Lower leg skin (tissue), 4 donors: ENCODE results near the gene FTSJ3. TPM values are rescaled to one million over a fixed set of nuclear protein-coding genes. Genes with fewer than 3 reads are reported as not detected.
"Not testable (repeated sequence)": the region's sequence is repeated elsewhere in the genome, so short reads cannot be mapped to it uniquely, and the experiment has no call there.

Source experiments
- DNase-seq, 2 donors: peaks; one replicate each; pipeline ENCODE4 v3.0.0-alpha.2; 2019; ENCODE audit warnings: low spot score in 2 of 2
- H3K4me3 ChIP-seq: fragments of 200-600 bp; sonication (generic); 2 replicates; pipeline ENCODE4 v1.5.1; 2017; ENCODE audit warnings: mild to moderate bottlenecking, low read depth; ENCODE audit not compliant: poor library complexity, severe bottlenecking
- CTCF ChIP-seq, 3 donors: fragments of 450-650 bp; IDR thresholded peaks; one replicate each; pipeline ENCODE4 v1.5.1; 2016; ENCODE audit warnings: antibody characterized with exemption in 3 of 3, mild to moderate bottlenecking in 3 of 3, moderate library complexity in 2 of 3
- POLR2A ChIP-seq, 2 donors: fragments of 450-650 bp; IDR thresholded peaks; one replicate each; pipeline ENCODE4 v1.6.1; 2016 to 2017; ENCODE audit warnings: antibody characterized with exemption in 2 of 2, mild to moderate bottlenecking in 1 of 2, moderate library complexity in 1 of 2
- WGBS, 2 donors: methylation state at CpG; one replicate each; pipeline ENCODE4 v1.1.5; 2018; 5-methylcytosine and 5-hydroxymethylcytosine counted together
- intact Hi-C: fragments of 100-400 bp; cut with DNase I; formaldehyde crosslinking; loops from one replicate; pipeline ENCODE4 v1.15.0; 2023; ENCODE audit warnings: low total_unique reads
- total RNA-seq, 4 donors: library from RNA; depleted of rRNA; stranded (reverse); fragments of >200 nt; gene quantifications; one replicate each; pipeline ENCODE4 v1.1.0, GENCODE V29; 2016

The FTSJ3 gene
- total RNA-seq, 4 donors from 2014 or later = 28.4 to 76.8 (median 47.2) TPM

GRCh38 chr17:63809970-63810369 is 17.5 kb downstream of the FTSJ3 start:
- DNase-seq = no peak
- intact Hi-C loops = no loop called here
- TF ChIP-seq POLR2A (IDR thresholded peaks at IDR 0.05) = no peak
- no peak for TF ChIP-seq CTCF (IDR thresholded peaks at IDR 0.05)
- WGBS, 2 donors = 82 to 85% methylated on average over 9 of the region's 9 CpGs
- H3K4me3 ChIP-seq = no peak overlapping the region

GRCh38 chr17:63805591-63805990 is 21.9 kb downstream of the FTSJ3 start:
- 77 to 79% methylated on average over 2 of the region's 2 CpGs for WGBS, 2 donors
- TF ChIP-seq POLR2A (IDR thresholded peaks at IDR 0.05) (no peak), CTCF (IDR thresholded peaks at IDR 0.05) (no peak)
- no peak overlapping the region for H3K4me3 ChIP-seq
- DNase-seq = no peak
- intact Hi-C loops = no loop called here

- intact Hi-C loops = no loop called here
- WGBS, 2 donors = 71 to 95% methylated on average over 1 of the region's 1 CpG
- TF ChIP-seq CTCF (IDR thresholded peaks at IDR 0.05) = no peak
- no peak for TF ChIP-seq POLR2A (IDR thresholded peaks at IDR 0.05)
- no peak for DNase-seq
- no peak overlapping the region for H3K4me3 ChIP-seq
Measured at GRCh38 chr17:63804328-63804727, 23.1 kb downstream of the FTSJ3 start.

GRCh38 chr17:63800783-63801182 is 26.7 kb downstream of the FTSJ3 start:
- intact Hi-C loops = no loop called here
- no peak overlapping the region for H3K4me3 ChIP-seq
- WGBS, 2 donors = 96 to 100% methylated on average over 1 of the region's 1 CpG
- no peak for TF ChIP-seq POLR2A (IDR thresholded peaks at IDR 0.05)
- no peak for TF ChIP-seq CTCF (IDR thresholded peaks at IDR 0.05)
- no peak for DNase-seq

DNA sequence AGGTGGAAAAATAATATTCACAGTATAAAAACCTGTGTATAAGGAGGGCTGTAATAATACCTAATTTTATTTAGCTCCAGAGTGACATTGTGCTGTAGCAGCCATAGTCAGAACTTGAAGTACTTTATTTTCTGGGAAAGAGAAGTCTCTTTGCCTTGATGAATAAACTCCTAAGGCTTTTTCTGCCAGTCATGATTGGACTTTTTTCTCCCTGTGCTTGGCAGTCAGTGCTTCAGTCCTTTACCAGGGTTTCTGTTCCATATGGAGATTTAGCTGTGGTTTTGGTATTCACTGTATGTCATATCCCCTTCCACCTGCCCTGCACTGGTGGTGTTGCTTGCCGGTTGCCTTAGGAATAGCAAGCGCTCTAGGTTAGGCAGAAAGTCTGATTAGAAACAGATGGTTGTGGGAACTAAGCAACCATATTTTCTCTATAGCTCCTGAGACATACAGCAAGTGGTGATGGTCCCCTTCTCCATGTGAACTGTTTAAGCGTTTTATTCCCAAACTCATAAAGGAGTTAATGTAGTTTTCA is 28.8 kb downstream of the FTSJ3 start:
- no peak for TF ChIP-seq POLR2A (IDR thresholded peaks at IDR 0.05)
- TF ChIP-seq CTCF (IDR thresholded peaks at IDR 0.05) = no peak
- DNase-seq = no peak
- intact Hi-C loops = no loop called here
- 84 to 85% methylated on average over 3 of the region's 3 CpGs for WGBS, 2 donors
- no peak overlapping the region for H3K4me3 ChIP-seq

DNA sequence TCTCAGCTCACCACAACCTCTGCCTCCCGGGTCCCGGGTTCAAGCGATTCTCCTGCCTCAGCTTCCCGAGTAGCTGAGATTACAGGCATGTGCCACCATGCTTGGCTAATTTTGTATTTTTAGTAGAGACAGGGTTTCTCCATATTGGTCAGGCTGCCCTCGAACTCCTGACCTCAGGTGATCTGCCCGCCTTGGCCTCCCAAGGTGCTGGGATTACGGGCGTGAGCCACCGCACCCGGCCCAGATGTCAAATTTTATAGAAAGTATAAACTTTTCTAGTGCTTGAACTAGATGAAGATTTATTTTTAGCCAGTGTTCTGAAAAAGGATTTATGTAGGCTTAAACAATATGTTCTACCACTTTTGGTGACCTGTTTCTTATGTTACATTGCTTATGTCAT is 31.1 kb downstream of the FTSJ3 start:
- DNase-seq, intact Hi-C loops, H3K4me3 ChIP-seq: not testable (repeated sequence)
- WGBS, 2 donors = 97% methylated on average over 10 of the region's 10 CpGs
